ENCODE results near the gene FAM25C.
"Not testable (repeated sequence)": the region's sequence is repeated elsewhere in the genome, so short reads cannot be mapped to it uniquely, and the experiment has no call there.

DNA sequence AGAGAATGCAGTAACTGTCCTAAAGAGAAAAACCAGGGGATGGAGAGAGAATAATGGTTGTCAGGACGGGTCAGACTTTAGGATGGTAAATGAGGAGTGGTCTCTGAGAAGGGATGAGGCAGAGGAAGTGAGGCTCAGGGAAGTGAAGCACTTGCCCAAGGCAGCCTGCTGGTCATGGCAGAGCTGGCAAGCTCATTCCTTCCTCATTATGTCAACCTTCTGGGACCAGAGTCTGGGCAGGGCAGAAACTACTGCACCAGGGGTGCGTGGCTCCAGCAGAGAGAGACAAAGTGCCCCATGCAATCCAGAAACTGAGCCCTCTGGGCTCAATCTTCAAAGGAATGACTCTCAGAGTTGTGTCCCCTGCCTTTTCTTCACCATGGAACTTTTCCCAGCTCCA is 27.5 kb downstream of the FAM25C start:
- TF ChIP-seq, protein P1, sequence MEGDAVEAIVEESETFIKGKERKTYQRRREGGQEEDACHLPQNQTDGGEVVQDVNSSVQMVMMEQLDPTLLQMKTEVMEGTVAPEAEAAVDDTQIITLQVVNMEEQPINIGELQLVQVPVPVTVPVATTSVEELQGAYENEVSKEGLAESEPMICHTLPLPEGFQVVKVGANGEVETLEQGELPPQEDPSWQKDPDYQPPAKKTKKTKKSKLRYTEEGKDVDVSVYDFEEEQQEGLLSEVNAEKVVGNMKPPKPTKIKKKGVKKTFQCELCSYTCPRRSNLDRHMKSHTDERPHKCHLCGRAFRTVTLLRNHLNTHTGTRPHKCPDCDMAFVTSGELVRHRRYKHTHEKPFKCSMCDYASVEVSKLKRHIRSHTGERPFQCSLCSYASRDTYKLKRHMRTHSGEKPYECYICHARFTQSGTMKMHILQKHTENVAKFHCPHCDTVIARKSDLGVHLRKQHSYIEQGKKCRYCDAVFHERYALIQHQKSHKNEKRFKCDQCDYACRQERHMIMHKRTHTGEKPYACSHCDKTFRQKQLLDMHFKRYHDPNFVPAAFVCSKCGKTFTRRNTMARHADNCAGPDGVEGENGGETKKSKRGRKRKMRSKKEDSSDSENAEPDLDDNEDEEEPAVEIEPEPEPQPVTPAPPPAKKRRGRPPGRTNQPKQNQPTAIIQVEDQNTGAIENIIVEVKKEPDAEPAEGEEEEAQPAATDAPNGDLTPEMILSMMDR (IDR thresholded peaks at IDR 0.05): not testable (repeated sequence)
- TF ChIP-seq POLR2A, POLR2AphosphoS5 (IDR thresholded peaks at IDR 0.05): not testable (repeated sequence)
